ENCODE data around the gene CHAF1B.

GRCh38 chr21:36408568-36408967 lies 23.4 kb downstream of the CHAF1B start:
- no peak for TF ChIP-seq EZH2phosphoT487 (conservative IDR thresholded peaks at IDR 0.05; ENCODE audit: low read length)
- no peak for TF ChIP-seq CTCF (IDR thresholded peaks at IDR 0.05; ENCODE audit: insufficient read depth, low read length, poor library complexity, severe bottlenecking)
